ENCODE data around the gene LRMDA.

DNA sequence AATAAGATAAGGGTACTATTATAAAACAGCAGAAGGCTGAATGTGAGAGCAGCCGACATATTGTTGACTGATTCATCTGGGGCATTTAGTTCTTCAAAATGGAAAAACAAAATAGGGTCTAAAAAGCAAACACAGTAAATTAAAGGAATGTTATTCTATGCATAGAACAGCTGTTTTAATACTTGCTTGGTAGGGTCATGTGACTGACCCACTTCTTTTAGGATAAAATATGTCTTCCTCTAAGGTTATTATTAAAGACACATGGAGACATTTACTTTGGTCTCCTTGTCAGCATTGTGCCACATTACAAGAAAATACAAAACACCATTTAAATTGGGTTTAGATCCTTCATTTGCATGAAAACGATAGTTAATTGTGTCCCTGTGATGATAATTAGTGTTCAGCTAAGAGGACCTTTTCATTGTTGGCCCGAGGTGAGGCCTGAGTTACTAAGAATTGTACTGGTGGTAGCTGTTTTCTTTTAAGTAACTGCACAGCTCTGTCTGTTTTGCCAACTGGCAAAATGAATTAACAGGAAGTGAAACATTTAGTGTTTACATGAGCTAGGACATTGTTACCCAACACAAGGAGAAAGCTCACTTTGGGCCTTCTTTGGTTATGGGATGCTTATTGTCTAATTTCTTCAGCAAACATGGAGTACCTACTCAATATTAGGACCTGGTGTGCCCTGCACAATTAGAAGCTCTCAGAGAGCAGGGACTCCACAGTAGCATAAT lies 764.4 kb downstream of the LRMDA start:
- no peak for TF ChIP-seq CTCF (IDR thresholded peaks at IDR 0.05)
- TF ChIP-seq POLR2A (IDR thresholded peaks at IDR 0.05), result no peak
- TF ChIP-seq EP300 (IDR thresholded peaks at IDR 0.05), result no peak
- TF ChIP-seq POLR2AphosphoS5 (IDR thresholded peaks at IDR 0.05), result no peak

All from sigmoid colon (tissue), 4 donors.